ENCODE measurements around the gene IGFBP4.

The IGFBP4 gene

DNA sequence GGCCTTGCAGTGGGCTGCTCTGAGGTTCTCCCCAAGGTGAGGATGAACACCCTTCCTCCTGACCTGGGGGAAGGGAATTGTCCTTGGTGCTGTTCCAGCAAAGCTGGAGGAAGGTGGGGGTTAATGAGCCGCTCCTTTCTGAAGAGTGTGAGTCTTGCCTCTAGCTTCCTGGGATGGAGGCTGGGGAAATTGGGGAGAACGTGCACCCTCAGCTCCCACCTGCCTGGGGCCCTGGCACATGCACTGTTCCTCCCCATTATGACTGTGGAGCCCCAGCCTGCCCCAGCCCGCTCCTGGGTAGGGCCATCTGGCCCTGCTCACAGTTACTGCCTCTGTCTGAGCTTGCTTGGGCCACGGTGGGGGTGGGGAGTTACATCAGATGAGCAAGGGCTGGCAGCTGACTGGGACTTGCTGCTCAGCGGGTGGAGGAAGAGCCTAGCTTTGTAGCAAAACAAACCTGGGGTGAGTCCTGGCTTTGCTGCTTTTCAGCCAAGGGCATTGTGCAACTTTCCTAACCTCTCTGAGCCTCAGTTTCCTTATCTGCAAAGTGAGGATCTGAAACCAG lies 47.1 kb downstream of the IGFBP4 start:
- no peak for DNase-seq (ENCODE audit: low read depth)

- DNase-seq (ENCODE audit: low read depth): no peak
Measured at GRCh38 chr17:40490982-40491381, 47.7 kb downstream of the IGFBP4 start.

DNA sequence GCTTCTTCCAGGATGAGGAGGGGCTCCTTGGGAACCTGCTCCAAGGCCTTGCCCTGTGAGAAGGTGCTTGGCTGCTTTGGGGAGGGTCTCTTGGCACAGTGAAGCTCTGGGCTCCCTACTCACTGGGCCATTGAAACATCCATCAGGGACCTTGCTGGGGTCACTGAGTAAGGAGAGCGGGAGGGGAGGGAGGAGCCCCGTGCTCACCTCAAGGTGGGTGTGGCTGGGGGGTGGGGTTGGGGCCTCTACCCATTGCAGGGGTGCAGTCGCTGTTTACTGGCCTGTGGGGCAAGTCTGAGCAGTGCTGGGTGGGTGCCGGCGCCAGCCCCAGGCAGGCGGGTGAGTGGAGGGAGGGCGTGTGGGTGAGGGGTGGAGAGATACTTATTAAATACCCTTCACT lies 48.2 kb downstream of the IGFBP4 start:
- DNase-seq (ENCODE audit: low read depth): no peak

DNA sequence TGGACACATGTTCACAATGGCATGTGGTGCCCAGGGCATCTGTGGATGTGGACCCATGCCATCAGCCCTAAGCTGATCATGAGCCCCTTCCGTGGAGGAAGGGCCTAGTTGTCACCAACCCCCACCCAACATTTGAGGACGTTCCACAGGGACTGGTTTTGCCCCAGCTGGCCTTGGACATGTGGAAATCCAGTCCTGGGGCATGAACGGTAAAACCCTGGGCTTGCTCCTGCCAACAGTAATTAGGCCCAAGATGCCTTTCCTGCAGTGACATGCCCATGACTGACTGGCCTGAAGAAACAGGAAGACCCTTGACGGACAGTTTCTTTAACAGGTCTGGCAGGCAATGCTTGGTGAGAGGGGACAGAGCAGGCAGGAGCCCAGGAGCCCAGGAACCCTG lies 50.4 kb downstream of the IGFBP4 start:
- no peak for DNase-seq (ENCODE audit: low read depth)

GRCh38 chr17:40495140-40495539 lies 51.9 kb downstream of the IGFBP4 start:
- DNase-seq (ENCODE audit: low read depth): no peak

- DNase-seq (ENCODE audit: low read depth): no peak
Measured at GRCh38 chr17:40496170-40496569, 52.9 kb downstream of the IGFBP4 start.

GRCh38 chr17:40496634-40497420 lies 53.6 kb downstream of the IGFBP4 start:
- no peak for DNase-seq (ENCODE audit: low read depth)

DNA sequence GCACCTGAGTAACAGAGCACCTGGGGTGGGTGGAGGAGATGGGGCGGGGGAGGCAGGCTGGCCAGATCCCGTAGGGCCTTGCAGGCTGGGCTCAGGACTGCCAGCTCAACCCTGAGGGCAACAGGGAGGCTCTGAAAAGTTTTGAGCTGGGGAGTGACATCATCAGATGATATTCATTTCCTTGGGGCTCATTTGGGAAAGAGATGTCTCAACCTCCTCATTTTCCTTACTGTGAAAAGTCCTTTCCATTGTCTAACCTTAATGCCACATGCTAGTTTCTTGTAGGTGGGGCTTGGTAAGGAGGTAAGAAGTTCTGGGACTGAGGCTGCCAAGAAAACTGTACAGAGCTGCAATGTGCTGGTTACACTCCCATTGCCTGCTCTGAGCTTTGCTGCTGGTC lies 54.4 kb downstream of the IGFBP4 start:
- DNase-seq (ENCODE audit: low read depth): no peak

DNA sequence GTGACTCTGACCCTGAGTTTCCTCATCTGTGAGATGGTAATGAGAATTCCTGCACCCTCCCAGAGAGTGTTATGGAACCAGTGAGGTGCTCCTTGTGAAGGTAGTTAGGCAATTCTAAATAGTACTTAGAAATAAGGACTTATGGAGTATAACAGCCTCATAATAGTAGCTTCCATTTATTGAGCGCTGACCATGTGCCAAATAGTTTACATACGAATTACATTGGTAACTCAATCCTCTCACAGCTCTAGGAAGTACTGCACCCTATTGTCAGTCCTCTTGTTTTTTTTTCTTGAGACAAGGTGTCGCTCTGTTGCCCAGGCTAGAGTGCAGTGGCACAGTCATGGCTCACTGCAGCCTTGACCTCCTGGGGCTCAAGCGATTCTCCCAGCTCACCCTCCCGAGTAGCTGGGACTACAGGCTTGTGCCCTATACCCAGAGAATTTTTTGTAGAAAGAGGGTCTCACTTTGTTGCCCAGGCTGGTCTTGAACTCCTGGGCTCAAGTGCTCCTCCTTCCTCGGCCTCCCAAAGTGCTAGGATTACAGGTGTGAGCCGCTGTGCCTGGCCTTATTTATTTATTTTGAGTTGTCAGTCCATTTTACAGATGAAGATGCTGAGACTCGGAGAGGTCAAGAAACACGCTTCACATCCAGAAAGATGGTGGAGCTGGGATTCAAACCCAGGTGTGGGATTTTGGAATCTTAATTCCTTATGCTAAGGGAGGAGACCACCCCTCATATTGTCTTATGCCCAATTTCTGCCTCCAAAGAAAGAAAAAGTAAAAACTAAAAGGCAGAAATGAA lies 55.2 kb downstream of the IGFBP4 start:
- DNase-seq (ENCODE audit: low read depth): no peak

DNA sequence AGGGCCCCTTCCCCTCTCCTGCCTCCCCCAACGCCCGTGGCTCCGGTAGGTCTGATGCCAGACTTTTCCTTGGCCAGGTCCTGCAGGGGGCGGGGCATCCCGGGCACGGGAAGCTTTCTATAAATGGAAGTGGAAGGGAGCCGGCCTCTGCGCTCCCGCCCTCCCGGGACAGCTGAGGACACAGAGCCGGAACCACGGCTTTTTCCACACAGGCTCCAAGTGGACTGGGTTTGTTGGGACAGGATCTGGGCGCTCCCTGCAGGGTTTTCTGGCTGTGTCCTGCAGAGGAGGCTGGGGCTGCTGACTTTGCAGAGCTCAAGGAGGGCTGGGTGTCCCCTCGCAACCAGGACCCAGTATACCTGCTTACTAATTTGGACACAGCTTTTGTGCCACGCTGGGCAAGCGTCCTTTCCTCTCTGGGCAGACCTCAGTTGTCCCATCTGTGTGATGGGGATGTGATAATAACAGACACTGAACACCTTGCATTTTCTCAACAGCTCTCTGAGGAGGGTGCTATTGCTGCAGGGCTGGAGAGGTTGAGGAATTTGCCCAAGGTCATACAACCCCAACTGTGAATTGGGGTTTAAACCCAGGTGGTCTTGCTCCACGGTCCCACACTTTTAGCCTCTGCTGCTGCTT lies 56.4 kb downstream of the IGFBP4 start:
- DNase-seq (ENCODE audit: low read depth): no peak

DNA sequence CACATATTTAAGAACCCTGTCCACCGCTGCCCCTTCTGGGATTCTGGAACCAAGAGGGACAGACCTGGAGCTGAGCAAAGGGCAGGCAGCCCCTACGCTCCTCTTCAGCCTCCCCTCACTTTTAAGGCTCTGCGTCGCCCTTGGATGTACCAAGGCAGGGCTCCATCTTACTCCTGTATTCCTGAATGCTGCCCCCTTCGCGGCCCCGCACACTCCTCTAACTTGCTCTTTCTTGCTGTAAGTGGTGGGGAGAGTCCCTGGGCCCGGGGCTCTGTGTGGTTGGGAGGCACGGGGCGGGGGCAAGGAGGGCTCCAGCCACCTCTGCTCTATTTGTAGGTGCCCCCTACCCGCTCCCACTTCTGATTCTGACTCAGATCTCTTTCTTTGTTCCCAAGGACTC lies 56.9 kb downstream of the IGFBP4 start:
- DNase-seq (ENCODE audit: low read depth): no peak

GRCh38 chr17:40500709-40501108 lies 57.5 kb downstream of the IGFBP4 start:
- DNase-seq (ENCODE audit: low read depth): no peak

GRCh38 chr17:40501499-40501911 lies 58.3 kb downstream of the IGFBP4 start, which contains the start of gene TNS4:
Gene TNS4, minus strand, starts transcription at chr17:40501623. Its CDS starts 5,198 bp downstream, at chr17:40496425.
- no peak for DNase-seq (ENCODE audit: low read depth)

DNA sequence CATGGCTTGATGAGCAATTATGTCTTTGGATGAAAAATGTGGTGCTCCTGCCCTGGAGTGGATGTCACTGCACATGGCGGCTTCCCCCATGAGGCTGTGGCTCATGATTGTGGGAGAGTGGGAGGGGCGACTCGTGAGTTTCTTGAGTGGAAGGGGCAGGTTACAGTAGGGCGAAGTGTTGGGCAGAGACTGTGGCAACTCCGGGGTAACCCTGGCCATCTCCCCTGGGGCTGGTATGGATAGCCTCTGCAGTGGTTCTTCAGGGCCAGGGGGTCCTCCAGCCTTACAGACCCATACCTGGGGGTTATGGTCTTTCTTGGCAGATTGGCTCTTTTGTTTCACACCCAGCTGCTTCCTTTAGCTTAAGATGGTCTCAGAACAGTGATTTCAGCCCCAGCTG lies 59.5 kb downstream of the IGFBP4 start:
- no peak for DNase-seq (ENCODE audit: low read depth)

DNA sequence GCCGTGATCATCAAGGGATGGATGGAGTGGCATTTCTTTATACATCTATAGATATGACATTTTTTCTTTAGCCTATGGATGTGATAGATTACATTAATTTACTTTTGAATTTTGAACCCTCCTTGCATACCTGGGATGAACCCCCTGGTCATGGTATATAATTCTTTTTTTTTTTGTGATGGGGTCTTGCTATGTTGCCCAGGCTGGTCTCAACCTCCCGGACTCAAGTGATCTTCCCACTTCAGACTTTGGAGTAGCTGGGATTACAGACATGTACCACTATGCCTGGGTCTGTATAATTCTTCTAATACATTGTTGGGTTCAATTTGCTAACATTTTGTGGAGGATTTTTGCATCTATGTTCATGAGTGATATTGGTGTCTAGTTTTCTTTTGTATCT lies 59.9 kb downstream of the IGFBP4 start:
- DNase-seq (ENCODE audit: low read depth): no peak

DNA sequence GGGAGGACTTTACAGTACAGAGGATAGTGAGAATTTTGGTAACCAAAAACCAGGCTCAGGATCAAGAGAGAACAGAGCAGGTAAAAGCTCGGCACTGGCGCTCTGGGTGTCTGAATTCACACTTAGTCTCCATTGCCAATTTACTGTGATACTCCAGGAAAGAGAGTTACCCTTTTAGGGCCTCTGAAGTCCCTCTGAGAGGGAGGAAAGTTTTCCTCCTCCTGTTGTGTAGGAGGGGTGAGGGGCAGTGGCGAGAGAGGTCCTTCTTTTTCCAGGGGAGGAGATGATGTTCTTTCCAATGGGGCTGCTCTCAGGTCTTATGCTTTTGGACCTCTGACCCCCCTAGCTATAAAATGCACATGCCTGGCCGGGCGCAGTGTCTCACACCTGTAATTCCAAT lies 63.5 kb downstream of the IGFBP4 start:
- no peak for DNase-seq (ENCODE audit: low read depth)

Measured in stimulated activated CD8-positive, alpha-beta memory T cell treated with anti-CD3 and anti-CD28 coated beads, Interleukin-7, amount 100 ng/mL, for 24 hours (primary cell).